GM21390 (cell line): ENCODE results near the gene FDX1.
A peak's percentile ranks its signal among the peaks of the same experiment; 100 is the strongest.
"Not testable (repeated sequence)": the region's sequence is repeated elsewhere in the genome, so short reads cannot be mapped to it uniquely, and the experiment has no call there.

Experiments
- ATAC-seq: cut with Tn5 transposase; IDR thresholded peaks from one replicate; pipeline ENCODE4 v1.9.1; 2021; ENCODE audit not compliant: unreplicated experiment

The FDX1 gene

GRCh38 chr11:110429731-110430266, at the start of gene FDX1:
Gene FDX1, plus strand, starts transcription at chr11:110429948. Its CDS starts 173 bp downstream, at chr11:110430121.
- peak; percentile 86 for ATAC-seq

- ATAC-seq: no peak
Observed at GRCh38 chr11:110380836-110381622, 48.7 kb upstream of the FDX1 start.

GRCh38 chr11:110388231-110388630, 41.5 kb upstream of the FDX1 start:
- ATAC-seq: not testable (repeated sequence)

- no peak for ATAC-seq
Observed at GRCh38 chr11:110389965-110390364, 39.8 kb upstream of the FDX1 start.

GRCh38 chr11:110392056-110392455, 37.7 kb upstream of the FDX1 start:
- ATAC-seq: no peak

- not testable (repeated sequence) for ATAC-seq
Observed at GRCh38 chr11:110397668-110398286, 32.0 kb upstream of the FDX1 start.

GRCh38 chr11:110403585-110403984, 26.2 kb upstream of the FDX1 start:
- ATAC-seq: not testable (repeated sequence)

- ATAC-seq: not testable (repeated sequence)
Observed at GRCh38 chr11:110405636-110406035, 24.1 kb upstream of the FDX1 start.

- ATAC-seq: no peak
Observed at GRCh38 chr11:110407315-110407714, 22.4 kb upstream of the FDX1 start.

- ATAC-seq: no peak
Observed at GRCh38 chr11:110409174-110409573, 20.6 kb upstream of the FDX1 start.

GRCh38 chr11:110410651-110411050, 19.1 kb upstream of the FDX1 start:
- ATAC-seq: no peak

GRCh38 chr11:110415081-110415480, 14.7 kb upstream of the FDX1 start:
- no peak for ATAC-seq

GRCh38 chr11:110421658-110422057, 8.1 kb upstream of the FDX1 start:
- not testable (repeated sequence) for ATAC-seq

- no peak for ATAC-seq
Observed at GRCh38 chr11:110422306-110422905, 7.3 kb upstream of the FDX1 start.

- no peak for ATAC-seq
Observed at GRCh38 chr11:110424775-110425444, 4.8 kb upstream of the FDX1 start.

- no peak for ATAC-seq
Observed at GRCh38 chr11:110425751-110426545, 3.8 kb upstream of the FDX1 start.

- ATAC-seq: no peak
Observed at GRCh38 chr11:110428040-110428439, 1.7 kb upstream of the FDX1 start.

GRCh38 chr11:110428956-110429730, 605 bp upstream of the FDX1 start:
- ATAC-seq: no peak

- peak; percentile 35 for ATAC-seq
Observed at GRCh38 chr11:110430267-110431050, 711 bp downstream of the FDX1 start.
